ENCODE results near the gene GTF3C6. TPM values are rescaled to one million over a fixed set of nuclear protein-coding genes. Genes with fewer than 3 reads are reported as not detected.
A peak's percentile ranks its signal among the peaks of the same experiment; 100 is the strongest.
"Not testable (repeated sequence)": the region's sequence is repeated elsewhere in the genome, so short reads cannot be mapped to it uniquely, and the experiment has no call there.

GTF3C6 gene
- polyA plus RNA-seq, 2 of the 4 experiments (the other 2 are of a cell fraction) = 105 to 110 TPM

GRCh38 chr6:110953633-110954303, 4.7 kb upstream of the GTF3C6 start:
- 90% methylated on average over 6 of the region's 6 CpGs for WGBS (ENCODE audit: missing lambda C conversion rate)
- CTCF ChIA-PET = no interaction called here

GRCh38 chr6:110960014-110960390, 1.5 kb downstream of the GTF3C6 start:
- Histone ChIP-seq H3K4me2 (peak overlapping the region; percentile 84), H3K4me3 (no peak overlapping the region; the same call in 2 of the 3 replicates), H3K4me1 (peaks cover 19% of the 10 kb centered on the region), H3K27ac (peak overlapping the region in 1 of 2 experiments; percentile 100; a peak in 3 of 6 replicates), H3K9me3 (no peaks in the 10 kb centered on the region)
- CTCF ChIA-PET = interaction anchor here (1.2 kb wide), 1 partner anchor 10 kb away, joined by 4 read pairs; no protein-coding TSS in a partner anchor
- no peak for ATAC-seq
- POLR2A ChIA-PET = interaction anchor here (2.9 kb wide), 1 partner anchor 22 kb away, joined by 18 read pairs; the partner anchor contains the start of gene RPF2
- FAIRE-seq = no peak
- no peak for DNase-seq (ENCODE audit: low read depth in 1 of 2, low spot score in 1 of 2)
- TF ChIP-seq HOXA7 (CRISPR knock-in tag; IDR thresholded peaks at IDR 0.05) = no peak
- no peak for TF ChIP-seq ZFP36 (IDR thresholded peaks at IDR 0.05; ENCODE audit: borderline replicate concordance, partially characterized antibody)
- no peak for TF ChIP-seq SMC3 (IDR thresholded peaks at IDR 0.05)
- no peak for TF ChIP-seq ZNF302 (CRISPR knock-in tag; IDR thresholded peaks at IDR 0.05)
- TF ChIP-seq NFE2L2 (conservative IDR thresholded peaks at IDR 0.05; ENCODE audit: low read length) = no peak
- TF ChIP-seq MAZ (IDR thresholded peaks at IDR 0.05; ENCODE audit: borderline replicate concordance, low read depth, low read length) = no peak
- no peak for TF ChIP-seq HMGXB4 (CRISPR knock-in tag; IDR thresholded peaks at IDR 0.05; ENCODE audit: borderline replicate concordance)

More at GRCh38 chr6:110953633-110954303, 4.7 kb upstream of the GTF3C6 start:
- DNase-seq (ENCODE audit: low read depth in 1 of 2, low spot score in 1 of 2) (no peak), FAIRE-seq (no peak), ATAC-seq (no peak)
- TF ChIP-seq NFE2L2 (conservative IDR thresholded peaks at IDR 0.05; ENCODE audit: low read length) = no peak
- TF ChIP-seq HDAC2 (IDR thresholded peaks at IDR 0.05) = no peak
- no peak for TF ChIP-seq SMC3 (IDR thresholded peaks at IDR 0.05)
- no peak for TF ChIP-seq EHF (CRISPR knock-in tag; IDR thresholded peaks at IDR 0.05)
- TF ChIP-seq HOXB5 (CRISPR knock-in tag; IDR thresholded peaks at IDR 0.05) = no peak
- TF ChIP-seq TFCP2L1 (CRISPR knock-in tag; IDR thresholded peaks at IDR 0.05) = no peak
- TF ChIP-seq HEYL (CRISPR knock-in tag; IDR thresholded peaks at IDR 0.05) = no peak
- TF ChIP-seq MAX (IDR thresholded peaks at IDR 0.05) = no peak
- no peak for TF ChIP-seq E2F6 (IDR thresholded peaks at IDR 0.05; ENCODE audit: borderline replicate concordance, low read depth)
- TF ChIP-seq RNF2 (IDR thresholded peaks at IDR 0.05; ENCODE audit: borderline replicate concordance, low read depth) = no peak
- TF ChIP-seq HOXB13 (CRISPR knock-in tag; IDR thresholded peaks at IDR 0.05; ENCODE audit: low read depth) = no peak
- TF ChIP-seq CBX2 (IDR thresholded peaks at IDR 0.05; ENCODE audit: borderline replicate concordance, low read depth) = no peak
- no peak for TF ChIP-seq PBX3 (IDR thresholded peaks at IDR 0.05)
- no peaks in the 10 kb centered on the region for H3K9me3 ChIP-seq
- no peak overlapping the region for H3K4me3 ChIP-seq
- POLR2A ChIA-PET = interaction anchor here (1.5 kb wide), 1 partner anchor 139 kb away, joined by 5 read pairs; the partner anchor contains the start of gene CDK19
- peak overlapping the region; percentile 91 to 95 for H3K27ac ChIP-seq
- no peak overlapping the region; the same call in 2 of the 3 replicates for H3K4me2 ChIP-seq
- peaks cover 55% of the 10 kb centered on the region for H3K4me1 ChIP-seq

GRCh38 chr6:110962636-110963035, 4.1 kb downstream of the GTF3C6 start:
- CTCF ChIA-PET = interaction anchor here (1.6 kb wide), 1 partner anchor 16 kb away, joined by 4 read pairs; no protein-coding TSS in a partner anchor
- POLR2A ChIA-PET = not testable (repeated sequence)
- WGBS (ENCODE audit: missing lambda C conversion rate) = 97% methylated on average over 9 of the region's 20 CpGs

More at GRCh38 chr6:110962636-110963035, 4.1 kb downstream of the GTF3C6 start:
- not testable (repeated sequence) for H3K4me3 ChIP-seq; FAIRE-seq; H3K9me3 ChIP-seq; ATAC-seq; H3K4me2 ChIP-seq; DNase-seq (ENCODE audit: low read depth in 1 of 2, low spot score in 1 of 2); H3K27ac ChIP-seq
- peaks cover 14% of the 10 kb centered on the region for H3K4me1 ChIP-seq
